ENCODE results near the gene ATRX. TPM values are rescaled to one million over a fixed set of nuclear protein-coding genes. Genes with fewer than 3 reads are reported as not detected.
"Not testable (repeated sequence)": the region's sequence is repeated elsewhere in the genome, so short reads cannot be mapped to it uniquely, and the experiment has no call there.

Gene ATRX
- total and polyA plus RNA-seq, 2 donors = 19.2 to 40.7 TPM

DNA sequence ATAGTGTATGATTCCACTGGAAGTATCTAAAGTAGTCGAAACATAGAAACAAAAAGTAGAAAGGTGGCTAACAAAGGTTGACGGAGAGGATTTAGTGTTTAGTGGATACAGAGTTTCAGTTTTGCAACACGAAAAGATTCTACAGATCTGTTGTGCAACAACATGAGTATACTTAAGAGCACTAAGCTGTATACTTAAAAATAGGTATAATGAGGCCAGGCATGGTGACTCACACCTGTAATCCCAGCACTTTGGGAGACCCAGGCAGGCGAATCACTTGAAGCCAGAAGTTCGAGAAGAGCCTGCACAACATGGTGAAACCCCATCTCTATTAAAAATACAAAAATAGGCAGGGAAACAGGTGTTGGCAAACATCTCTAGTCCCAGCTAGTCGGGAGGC lies 7.9 kb upstream of the ATRX start:
- H3K27me3 ChIP-seq (ENCODE audit: control insufficient read depth in 2 of 2, insufficient read depth in 1 of 2, low read length in 1 of 2) = no peaks in the 10 kb centered on the region
- WGBS = 98% methylated on average over 6 of the region's 6 CpGs
- H3K27ac ChIP-seq (ENCODE audit: low read depth in 1 of 2, low read length in 1 of 2) = no peak overlapping the region
- H3K9me3 ChIP-seq (ENCODE audit: control insufficient read depth in 2 of 2, insufficient read depth in 1 of 2, low read length in 1 of 2) = no peaks in the 10 kb centered on the region
- DNase-seq (ENCODE audit: low read depth in 6 of 9, low spot score in 9 of 9) = no peak
- no peak overlapping the region for H3K4me3 ChIP-seq (ENCODE audit: low read length in 2 of 2)
- H3K36me3 ChIP-seq (ENCODE audit: control insufficient read depth in 2 of 2, insufficient read depth in 2 of 2, low read length in 1 of 2) = no peaks in the 10 kb centered on the region
- no peaks in the 10 kb centered on the region for H3K4me1 ChIP-seq (ENCODE audit: control insufficient read depth in 2 of 2, insufficient read depth in 2 of 2, low read length in 2 of 2)

DNA sequence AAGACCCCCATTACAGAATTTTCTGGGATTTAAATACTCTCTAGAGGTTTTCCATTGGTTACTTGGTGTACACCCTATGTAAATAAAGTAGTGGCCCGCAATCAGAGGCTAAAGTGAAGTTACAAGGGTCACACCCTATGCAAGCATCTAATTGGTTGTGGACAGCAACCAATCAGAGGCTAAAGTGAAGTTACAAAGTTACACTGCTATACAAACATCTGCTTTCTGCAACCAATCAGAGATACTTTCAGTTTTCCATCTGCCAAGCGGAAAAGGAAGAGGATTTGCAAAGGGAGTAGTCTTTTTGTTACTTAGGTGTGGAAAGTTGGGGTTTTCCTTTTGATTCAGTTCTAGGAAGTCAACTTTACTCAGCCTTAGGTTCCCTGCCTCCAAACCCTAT lies 2.0 kb upstream of the ATRX start:
- no peaks in the 10 kb centered on the region for H3K27me3 ChIP-seq (ENCODE audit: control insufficient read depth in 2 of 2, insufficient read depth in 1 of 2, low read length in 1 of 2)
- no peak overlapping the region for H3K27ac ChIP-seq (ENCODE audit: low read depth in 1 of 2, low read length in 1 of 2)
- H3K4me3 ChIP-seq (ENCODE audit: low read length in 2 of 2) = no peak overlapping the region
- no peaks in the 10 kb centered on the region for H3K9me3 ChIP-seq (ENCODE audit: control insufficient read depth in 2 of 2, insufficient read depth in 1 of 2, low read length in 1 of 2)
- WGBS = 47% methylated on average over 2 of the region's 2 CpGs
- H3K4me1 ChIP-seq (ENCODE audit: control insufficient read depth in 2 of 2, insufficient read depth in 2 of 2, low read length in 2 of 2) = no peaks in the 10 kb centered on the region
- H3K36me3 ChIP-seq (ENCODE audit: control insufficient read depth in 2 of 2, insufficient read depth in 2 of 2, low read length in 1 of 2) = no peaks in the 10 kb centered on the region
- no peak for DNase-seq (ENCODE audit: low read depth in 6 of 9, low spot score in 9 of 9)

DNA sequence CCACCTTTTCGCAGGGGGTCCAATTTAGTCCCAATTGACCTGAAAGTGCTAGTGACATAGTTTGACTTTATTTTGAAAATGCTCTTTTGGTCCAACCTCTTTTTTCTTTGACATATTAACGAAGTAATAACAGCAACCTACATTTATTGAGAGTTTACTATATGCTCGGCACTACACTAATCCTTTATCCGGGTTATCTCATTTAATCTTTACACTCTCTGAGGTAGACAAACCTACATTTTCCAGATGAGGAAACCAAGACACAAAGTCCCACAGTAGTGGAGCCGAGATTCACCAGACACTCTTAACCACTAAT lies 307 bp upstream of the ATRX start:
- peak overlapping the region; percentile 97 for H3K27ac ChIP-seq (ENCODE audit: low read depth in 1 of 2, low read length in 1 of 2)
- no peaks in the 10 kb centered on the region for H3K27me3 ChIP-seq (ENCODE audit: control insufficient read depth in 2 of 2, insufficient read depth in 1 of 2, low read length in 1 of 2)

DNA sequence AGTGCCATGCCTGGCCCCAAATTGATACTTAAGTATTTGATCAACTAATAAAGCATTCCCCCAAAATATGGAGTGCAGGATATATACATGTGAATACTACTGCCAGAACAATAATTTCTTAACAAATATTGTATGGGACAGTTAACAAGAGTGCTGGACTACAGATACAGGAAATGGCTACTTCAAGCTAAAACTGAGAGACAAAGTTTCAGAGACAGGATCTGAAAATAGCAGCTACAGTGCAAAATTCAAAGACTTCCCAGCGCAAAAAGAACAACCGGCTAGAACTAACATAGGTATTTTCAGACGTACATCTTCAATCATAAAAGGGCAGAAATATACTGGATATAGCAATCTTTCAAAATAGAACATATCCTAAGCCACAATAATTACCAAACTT lies 6.3 kb downstream of the ATRX start:
- Histone ChIP-seq H3K27ac (ENCODE audit: low read depth in 1 of 2, low read length in 1 of 2) (no peak overlapping the region), H3K36me3 (ENCODE audit: control insufficient read depth in 2 of 2, insufficient read depth in 2 of 2, low read length in 1 of 2) (no peaks in the 10 kb centered on the region), H3K9me3 (ENCODE audit: control insufficient read depth in 2 of 2, insufficient read depth in 1 of 2, low read length in 1 of 2) (no peaks in the 10 kb centered on the region), H3K27me3 (ENCODE audit: control insufficient read depth in 2 of 2, insufficient read depth in 1 of 2, low read length in 1 of 2) (no peaks in the 10 kb centered on the region), H3K4me3 (ENCODE audit: low read length in 2 of 2) (no peak overlapping the region), H3K4me1 (ENCODE audit: control insufficient read depth in 2 of 2, insufficient read depth in 2 of 2, low read length in 2 of 2) (no peaks in the 10 kb centered on the region)
- WGBS = 81% methylated on average over 3 of the region's 3 CpGs
- no peak for DNase-seq (ENCODE audit: low read depth in 6 of 9, low spot score in 9 of 9)

More for the DNA sequence above, 307 bp upstream of the ATRX start:
- WGBS = 37% methylated on average over 5 of the region's 5 CpGs
- no peaks in the 10 kb centered on the region for H3K36me3 ChIP-seq (ENCODE audit: control insufficient read depth in 2 of 2, insufficient read depth in 2 of 2, low read length in 1 of 2)
- H3K4me3 ChIP-seq (ENCODE audit: low read length in 2 of 2) = peak overlapping the region; percentile 75 to 76
- H3K9me3 ChIP-seq (ENCODE audit: control insufficient read depth in 2 of 2, insufficient read depth in 1 of 2, low read length in 1 of 2) = no peaks in the 10 kb centered on the region
- DNase-seq (ENCODE audit: low read depth in 6 of 9, low spot score in 9 of 9) = no peak
- H3K4me1 ChIP-seq (ENCODE audit: control insufficient read depth in 2 of 2, insufficient read depth in 2 of 2, low read length in 2 of 2) = no peaks in the 10 kb centered on the region

DNA sequence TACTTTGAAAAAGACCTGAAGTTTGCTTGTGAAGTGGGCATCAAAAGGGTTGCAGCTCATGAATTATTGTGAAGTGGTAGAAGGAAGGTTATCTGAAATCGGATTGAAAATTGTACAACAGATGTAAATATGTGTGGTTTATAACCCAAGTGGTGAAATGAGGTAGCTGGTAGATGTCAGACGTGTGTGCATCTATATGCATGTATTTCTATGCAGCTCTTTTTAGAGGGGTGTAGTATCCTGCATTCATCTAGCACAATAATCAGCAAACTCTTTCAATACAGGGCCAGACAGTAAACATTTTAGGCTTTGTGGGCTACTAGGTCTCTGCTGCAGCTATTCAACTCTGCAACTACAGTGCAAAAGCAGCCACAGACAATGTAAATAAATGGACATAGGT lies 9.4 kb downstream of the ATRX start:
- no peak for DNase-seq (ENCODE audit: low read depth in 6 of 9, low spot score in 9 of 9)
- no peaks in the 10 kb centered on the region for H3K4me1 ChIP-seq (ENCODE audit: control insufficient read depth in 2 of 2, insufficient read depth in 2 of 2, low read length in 2 of 2)
- no peaks in the 10 kb centered on the region for H3K36me3 ChIP-seq (ENCODE audit: control insufficient read depth in 2 of 2, insufficient read depth in 2 of 2, low read length in 1 of 2)
- WGBS = 60% methylated on average over 2 of the region's 2 CpGs
- H3K27me3 ChIP-seq (ENCODE audit: control insufficient read depth in 2 of 2, insufficient read depth in 1 of 2, low read length in 1 of 2) = no peaks in the 10 kb centered on the region
- H3K4me3 ChIP-seq (ENCODE audit: low read length in 2 of 2) = no peak overlapping the region
- no peaks in the 10 kb centered on the region for H3K9me3 ChIP-seq (ENCODE audit: control insufficient read depth in 2 of 2, insufficient read depth in 1 of 2, low read length in 1 of 2)
- no peak overlapping the region for H3K27ac ChIP-seq (ENCODE audit: low read depth in 1 of 2, low read length in 1 of 2)

DNA sequence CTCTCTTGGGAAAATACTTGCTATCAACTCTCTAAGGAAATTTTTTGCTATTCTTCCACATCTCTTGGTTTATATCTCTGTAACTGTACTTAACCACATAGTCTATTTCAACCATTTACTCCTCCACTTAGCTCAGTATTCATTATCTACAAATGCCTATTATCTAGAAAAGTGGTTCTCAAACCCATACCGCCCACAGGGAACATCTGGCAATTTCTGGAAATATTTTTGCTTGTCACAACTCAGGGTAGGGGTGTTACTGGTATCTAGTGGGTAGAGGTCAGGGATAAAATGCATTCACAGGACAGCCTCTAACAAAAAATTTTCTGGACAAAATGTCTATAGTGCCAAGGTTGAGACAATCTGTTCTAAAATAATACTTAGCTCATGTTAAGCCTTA lies 14.4 kb downstream of the ATRX start:
- H3K36me3 ChIP-seq (ENCODE audit: control insufficient read depth in 2 of 2, insufficient read depth in 2 of 2, low read length in 1 of 2) = no peaks in the 10 kb centered on the region
- WGBS = 97% methylated on average over 1 of the region's 1 CpG
- H3K4me3 ChIP-seq (ENCODE audit: low read length in 2 of 2) = no peak overlapping the region
- no peak for DNase-seq (ENCODE audit: low read depth in 6 of 9, low spot score in 9 of 9)
- no peaks in the 10 kb centered on the region for H3K9me3 ChIP-seq (ENCODE audit: control insufficient read depth in 2 of 2, insufficient read depth in 1 of 2, low read length in 1 of 2)
- no peaks in the 10 kb centered on the region for H3K27me3 ChIP-seq (ENCODE audit: control insufficient read depth in 2 of 2, insufficient read depth in 1 of 2, low read length in 1 of 2)
- no peak overlapping the region for H3K27ac ChIP-seq (ENCODE audit: low read depth in 1 of 2, low read length in 1 of 2)
- peaks cover 0 to 2% of the 10 kb centered on the region in 2 donors for H3K4me1 ChIP-seq (ENCODE audit: control insufficient read depth in 2 of 2, insufficient read depth in 2 of 2, low read length in 2 of 2)

DNA sequence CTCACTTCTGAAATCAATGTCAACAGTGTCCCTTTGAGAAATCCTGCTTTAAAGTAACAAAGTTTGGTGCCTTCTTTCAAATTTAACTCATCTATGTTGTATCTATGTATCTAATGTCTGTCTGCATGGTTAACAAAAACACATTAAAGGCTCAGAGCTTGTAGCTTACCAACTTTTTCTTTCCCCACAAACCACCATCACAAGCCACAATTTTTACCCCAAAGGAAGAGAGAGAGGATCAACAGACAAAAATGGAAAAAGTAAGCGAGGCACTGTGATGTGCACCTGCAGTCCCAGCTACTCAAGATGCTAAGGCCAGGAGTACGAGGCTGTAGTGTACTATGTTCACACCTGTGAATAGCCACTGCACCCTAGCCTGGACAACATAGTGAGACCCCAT lies 17.2 kb downstream of the ATRX start:
- H3K27ac ChIP-seq (ENCODE audit: low read depth in 1 of 2, low read length in 1 of 2) = no peak overlapping the region
- no peaks in the 10 kb centered on the region for H3K36me3 ChIP-seq (ENCODE audit: control insufficient read depth in 2 of 2, insufficient read depth in 2 of 2, low read length in 1 of 2)
- H3K27me3 ChIP-seq (ENCODE audit: control insufficient read depth in 2 of 2, insufficient read depth in 1 of 2, low read length in 1 of 2) = no peaks in the 10 kb centered on the region
- H3K4me1 ChIP-seq (ENCODE audit: control insufficient read depth in 2 of 2, insufficient read depth in 2 of 2, low read length in 2 of 2) = peaks cover 0 to 2% of the 10 kb centered on the region in 2 donors
- no peak overlapping the region for H3K4me3 ChIP-seq (ENCODE audit: low read length in 2 of 2)
- no peaks in the 10 kb centered on the region for H3K9me3 ChIP-seq (ENCODE audit: control insufficient read depth in 2 of 2, insufficient read depth in 1 of 2, low read length in 1 of 2)
- DNase-seq (ENCODE audit: low read depth in 6 of 9, low spot score in 9 of 9) = peak in 5 of 9 donors; percentile 2 to 63 (median 18)
- WGBS = 3% methylated on average over 2 of the region's 2 CpGs

DNA sequence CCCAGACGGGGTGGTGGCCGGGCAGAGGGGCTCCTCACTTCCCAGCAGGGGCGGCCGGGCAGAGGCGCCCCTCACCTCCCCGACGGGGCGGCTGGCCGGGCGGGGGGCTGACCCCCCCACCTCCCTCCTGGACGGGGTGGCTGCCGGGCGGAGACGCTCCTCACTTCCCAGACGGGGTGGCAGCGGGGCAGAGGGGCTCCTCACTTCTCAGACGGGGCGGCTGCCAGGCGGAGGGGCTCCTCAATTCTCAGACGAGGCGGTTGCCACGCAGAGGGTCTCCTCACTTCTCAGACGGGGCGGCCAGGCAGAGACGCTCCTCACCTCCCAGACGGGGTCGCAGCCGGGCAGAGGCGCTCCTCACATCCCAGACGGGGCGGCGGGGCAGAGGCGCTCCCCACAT lies 19.8 kb downstream of the ATRX start:
- 99% methylated on average over 25 of the region's 33 CpGs for WGBS
- not testable (repeated sequence) for DNase-seq (ENCODE audit: low read depth in 6 of 9, low spot score in 9 of 9)

DNA sequence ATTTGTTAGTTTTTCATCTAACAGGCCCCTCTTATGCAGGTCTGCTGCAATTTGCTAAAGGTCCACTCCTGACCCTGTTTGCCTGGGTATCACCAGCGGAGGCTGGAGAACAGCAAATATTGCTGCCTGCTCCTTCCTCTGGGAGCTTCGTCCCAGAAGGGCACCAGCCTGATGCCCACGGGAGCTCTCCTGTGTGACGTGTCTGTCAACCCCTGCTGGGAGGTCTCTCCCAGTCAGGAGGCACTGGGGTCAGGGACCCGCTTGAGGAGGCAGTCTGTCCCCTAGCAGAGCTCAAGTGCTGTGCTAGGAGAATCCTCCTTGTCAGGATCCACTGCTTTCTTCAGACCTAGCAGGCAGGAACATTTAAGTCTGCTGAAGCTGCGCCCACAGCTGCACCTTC lies 30.5 kb downstream of the ATRX start:
- no peak overlapping the region for H3K4me3 ChIP-seq (ENCODE audit: low read length in 2 of 2)
- no peaks in the 10 kb centered on the region for H3K9me3 ChIP-seq (ENCODE audit: control insufficient read depth in 2 of 2, insufficient read depth in 1 of 2, low read length in 1 of 2)
- no peak overlapping the region for H3K27ac ChIP-seq (ENCODE audit: low read depth in 1 of 2, low read length in 1 of 2)
- WGBS = over 99% methylated on average over 6 of the region's 6 CpGs
- no peak for DNase-seq (ENCODE audit: low read depth in 6 of 9, low spot score in 9 of 9)
- H3K27me3 ChIP-seq (ENCODE audit: control insufficient read depth in 2 of 2, insufficient read depth in 1 of 2, low read length in 1 of 2) = no peaks in the 10 kb centered on the region
- H3K4me1 ChIP-seq (ENCODE audit: control insufficient read depth in 2 of 2, insufficient read depth in 2 of 2, low read length in 2 of 2) = no peaks in the 10 kb centered on the region
- H3K36me3 ChIP-seq (ENCODE audit: control insufficient read depth in 2 of 2, insufficient read depth in 2 of 2, low read length in 1 of 2) = no peaks in the 10 kb centered on the region

More for the DNA sequence above, 19.8 kb downstream of the ATRX start:
- H3K4me3 ChIP-seq (ENCODE audit: low read length in 2 of 2); H3K27ac ChIP-seq (ENCODE audit: low read depth in 1 of 2, low read length in 1 of 2); H3K4me1 ChIP-seq (ENCODE audit: control insufficient read depth in 2 of 2, insufficient read depth in 2 of 2, low read length in 2 of 2); H3K27me3 ChIP-seq (ENCODE audit: control insufficient read depth in 2 of 2, insufficient read depth in 1 of 2, low read length in 1 of 2); H3K9me3 ChIP-seq (ENCODE audit: control insufficient read depth in 2 of 2, insufficient read depth in 1 of 2, low read length in 1 of 2); H3K36me3 ChIP-seq (ENCODE audit: control insufficient read depth in 2 of 2, insufficient read depth in 2 of 2, low read length in 1 of 2): not testable (repeated sequence)

DNA sequence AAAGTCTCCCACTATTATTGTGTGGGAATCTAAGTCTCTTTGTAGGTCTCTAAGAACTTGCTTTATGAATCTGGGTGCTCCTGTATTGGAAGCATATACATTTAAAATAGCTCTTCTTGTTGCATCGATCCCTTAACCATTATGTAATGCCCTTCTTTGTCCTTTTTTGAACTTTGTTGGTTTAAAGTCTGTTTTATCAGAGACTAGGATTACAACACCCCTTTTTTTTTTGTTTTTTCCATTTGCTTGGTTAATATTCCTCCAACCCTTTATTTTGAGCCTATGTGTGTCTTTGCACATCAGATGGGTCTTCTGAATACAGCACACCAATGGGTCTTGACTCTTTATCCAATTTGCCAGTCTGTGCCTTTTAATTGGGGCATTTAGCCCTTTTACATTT lies 32.1 kb downstream of the ATRX start:
- DNase-seq (ENCODE audit: low read depth in 6 of 9, low spot score in 9 of 9); H3K27me3 ChIP-seq (ENCODE audit: control insufficient read depth in 2 of 2, insufficient read depth in 1 of 2, low read length in 1 of 2); H3K27ac ChIP-seq (ENCODE audit: low read depth in 1 of 2, low read length in 1 of 2); H3K9me3 ChIP-seq (ENCODE audit: control insufficient read depth in 2 of 2, insufficient read depth in 1 of 2, low read length in 1 of 2); H3K36me3 ChIP-seq (ENCODE audit: control insufficient read depth in 2 of 2, insufficient read depth in 2 of 2, low read length in 1 of 2); H3K4me1 ChIP-seq (ENCODE audit: control insufficient read depth in 2 of 2, insufficient read depth in 2 of 2, low read length in 2 of 2); H3K4me3 ChIP-seq (ENCODE audit: low read length in 2 of 2): not testable (repeated sequence)
- WGBS = 100% methylated on average over 1 of the region's 1 CpG
